ENCODE measurements around the gene PHF8. TPM values are rescaled to one million over a fixed set of nuclear protein-coding genes. Genes with fewer than 3 reads are reported as not detected.

Gene PHF8
- total and polyA plus RNA-seq, 9 of the 15 experiments (the other 6 are each of a cell fraction or from before 2014, with no cell fraction given) = 2.5 to 25.7 (median 12.1) TPM

DNA sequence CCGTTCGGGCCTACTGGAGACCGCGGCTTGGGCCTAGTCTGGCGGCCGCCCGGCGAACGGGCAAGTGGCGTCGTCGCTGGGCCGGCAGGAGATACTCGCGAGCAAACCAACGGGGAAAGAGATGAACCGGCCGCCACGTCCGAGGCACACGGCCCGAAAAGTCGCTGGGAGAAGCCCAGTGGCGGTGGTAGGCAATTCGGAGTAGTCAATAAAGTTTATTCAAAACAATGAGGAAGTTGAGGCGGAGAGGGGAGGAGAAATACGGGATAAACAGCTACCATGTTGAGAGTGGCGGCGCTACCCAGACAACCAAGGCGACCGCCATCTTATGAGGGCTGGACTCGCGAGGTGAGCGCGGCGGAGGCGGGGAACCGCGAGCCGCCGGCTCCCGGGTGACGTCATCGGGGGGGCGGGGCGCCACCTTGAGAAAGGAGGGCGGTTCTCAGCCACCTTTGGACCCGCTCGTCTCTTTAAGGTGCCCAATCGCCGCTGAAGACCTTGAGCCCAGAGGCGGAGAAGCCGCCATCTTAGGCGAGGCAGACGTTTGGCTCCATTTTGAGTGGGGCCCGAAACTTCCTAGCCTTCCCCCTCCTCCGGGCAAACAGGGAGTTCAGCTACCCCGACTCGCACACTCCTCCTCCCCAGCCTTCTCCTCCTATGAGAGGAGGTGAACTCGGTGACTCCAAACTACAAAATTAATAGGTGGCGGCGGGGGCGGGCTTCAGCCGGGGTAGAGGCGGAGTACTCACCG lies at the start of gene PHF8 (continued):
- TF ChIP-seq, protein P1, sequence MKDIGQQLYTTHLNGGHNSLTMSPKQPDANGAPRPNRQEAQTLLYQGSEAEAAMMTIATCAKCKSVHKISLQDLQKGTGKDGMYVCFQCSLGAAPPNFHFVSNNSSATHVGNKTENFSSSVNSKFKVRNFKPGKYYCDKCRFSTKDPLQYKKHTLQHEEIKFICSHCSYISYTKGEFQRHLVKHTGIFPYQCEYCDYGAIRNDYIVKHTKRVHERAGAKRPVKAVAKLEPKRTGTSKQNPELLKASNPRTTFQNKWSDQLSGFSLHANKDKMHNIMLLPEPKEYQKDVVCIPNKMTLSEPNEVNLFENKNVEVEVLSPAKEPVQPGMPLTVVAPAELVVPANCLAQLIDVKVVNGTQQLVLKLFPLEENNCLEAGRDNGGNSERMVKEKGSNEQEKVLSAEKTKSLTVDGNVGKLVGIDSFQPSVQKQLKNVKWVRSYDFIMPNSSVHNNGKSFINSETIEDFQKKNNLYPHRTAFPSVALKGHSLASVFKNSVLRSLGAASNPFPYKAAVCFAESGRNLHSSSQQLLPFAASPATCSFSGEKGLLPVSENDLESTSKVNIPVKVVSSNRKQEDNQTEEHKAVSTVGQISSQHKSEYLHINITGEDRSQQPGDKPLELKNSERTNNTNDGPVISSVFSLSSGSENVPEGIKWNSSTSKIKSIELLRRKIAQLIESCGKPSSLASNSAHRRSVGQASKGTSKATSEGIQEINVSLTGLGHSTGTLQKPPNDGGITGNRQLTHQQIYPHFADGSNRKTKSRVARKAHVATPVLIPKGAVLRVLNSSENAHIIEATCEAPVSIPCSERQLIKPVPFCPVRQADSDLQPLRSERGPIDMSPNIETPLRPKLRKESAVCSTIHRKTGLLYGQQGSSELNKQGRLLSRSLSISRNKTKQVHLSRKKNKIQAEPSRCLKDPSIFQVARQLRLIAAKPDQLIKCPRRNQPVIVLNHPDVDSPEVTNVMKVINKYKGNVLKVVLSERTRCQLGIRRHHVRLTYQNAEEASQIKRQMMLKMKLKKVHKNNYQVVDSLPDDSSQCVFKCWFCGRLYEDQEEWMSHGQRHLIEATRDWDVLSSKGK (CRISPR knock-in tag; IDR thresholded peaks at IDR 0.05) = no peak
- TF ChIP-seq ZNF174 (CRISPR knock-in tag; IDR thresholded peaks at IDR 0.05) = no peak
- no peak for TF ChIP-seq ZBTB7A (IDR thresholded peaks at IDR 0.05; ENCODE audit: borderline replicate concordance, control insufficient read depth, low read depth, low read length)
- TF ChIP-seq MIER1 (IDR thresholded peaks at IDR 0.05; ENCODE audit: low read depth) = no peak
- no peak for TF ChIP-seq U2AF1 (optimal IDR thresholded peaks at IDR 0.05; ENCODE audit: low read depth, low read length)
- no peak for TF ChIP-seq TFAM (CRISPR knock-in tag; conservative IDR thresholded peaks at IDR 0.05)
- no peak for TF ChIP-seq CREBBP (IDR thresholded peaks at IDR 0.05; ENCODE audit: low read depth, low read length)
- no peak for TF ChIP-seq ZNF124 (CRISPR knock-in tag; IDR thresholded peaks at IDR 0.05)
- TF ChIP-seq, protein P2, sequence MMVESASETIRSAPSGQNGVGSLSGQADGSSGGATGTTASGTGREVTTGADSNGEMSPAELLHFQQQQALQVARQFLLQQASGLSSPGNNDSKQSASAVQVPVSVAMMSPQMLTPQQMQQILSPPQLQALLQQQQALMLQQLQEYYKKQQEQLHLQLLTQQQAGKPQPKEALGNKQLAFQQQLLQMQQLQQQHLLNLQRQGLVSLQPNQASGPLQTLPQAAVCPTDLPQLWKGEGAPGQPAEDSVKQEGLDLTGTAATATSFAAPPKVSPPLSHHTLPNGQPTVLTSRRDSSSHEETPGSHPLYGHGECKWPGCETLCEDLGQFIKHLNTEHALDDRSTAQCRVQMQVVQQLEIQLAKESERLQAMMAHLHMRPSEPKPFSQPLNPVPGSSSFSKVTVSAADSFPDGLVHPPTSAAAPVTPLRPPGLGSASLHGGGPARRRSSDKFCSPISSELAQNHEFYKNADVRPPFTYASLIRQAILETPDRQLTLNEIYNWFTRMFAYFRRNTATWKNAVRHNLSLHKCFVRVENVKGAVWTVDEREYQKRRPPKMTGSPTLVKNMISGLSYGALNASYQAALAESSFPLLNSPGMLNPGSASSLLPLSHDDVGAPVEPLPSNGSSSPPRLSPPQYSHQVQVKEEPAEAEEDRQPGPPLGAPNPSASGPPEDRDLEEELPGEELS (CRISPR knock-in tag; IDR thresholded peaks at IDR 0.05; ENCODE audit: borderline replicate concordance) = 0 out of 2 replicates have a peak, but pooled peaks have one; percentile 44
- TF ChIP-seq, protein P3, sequence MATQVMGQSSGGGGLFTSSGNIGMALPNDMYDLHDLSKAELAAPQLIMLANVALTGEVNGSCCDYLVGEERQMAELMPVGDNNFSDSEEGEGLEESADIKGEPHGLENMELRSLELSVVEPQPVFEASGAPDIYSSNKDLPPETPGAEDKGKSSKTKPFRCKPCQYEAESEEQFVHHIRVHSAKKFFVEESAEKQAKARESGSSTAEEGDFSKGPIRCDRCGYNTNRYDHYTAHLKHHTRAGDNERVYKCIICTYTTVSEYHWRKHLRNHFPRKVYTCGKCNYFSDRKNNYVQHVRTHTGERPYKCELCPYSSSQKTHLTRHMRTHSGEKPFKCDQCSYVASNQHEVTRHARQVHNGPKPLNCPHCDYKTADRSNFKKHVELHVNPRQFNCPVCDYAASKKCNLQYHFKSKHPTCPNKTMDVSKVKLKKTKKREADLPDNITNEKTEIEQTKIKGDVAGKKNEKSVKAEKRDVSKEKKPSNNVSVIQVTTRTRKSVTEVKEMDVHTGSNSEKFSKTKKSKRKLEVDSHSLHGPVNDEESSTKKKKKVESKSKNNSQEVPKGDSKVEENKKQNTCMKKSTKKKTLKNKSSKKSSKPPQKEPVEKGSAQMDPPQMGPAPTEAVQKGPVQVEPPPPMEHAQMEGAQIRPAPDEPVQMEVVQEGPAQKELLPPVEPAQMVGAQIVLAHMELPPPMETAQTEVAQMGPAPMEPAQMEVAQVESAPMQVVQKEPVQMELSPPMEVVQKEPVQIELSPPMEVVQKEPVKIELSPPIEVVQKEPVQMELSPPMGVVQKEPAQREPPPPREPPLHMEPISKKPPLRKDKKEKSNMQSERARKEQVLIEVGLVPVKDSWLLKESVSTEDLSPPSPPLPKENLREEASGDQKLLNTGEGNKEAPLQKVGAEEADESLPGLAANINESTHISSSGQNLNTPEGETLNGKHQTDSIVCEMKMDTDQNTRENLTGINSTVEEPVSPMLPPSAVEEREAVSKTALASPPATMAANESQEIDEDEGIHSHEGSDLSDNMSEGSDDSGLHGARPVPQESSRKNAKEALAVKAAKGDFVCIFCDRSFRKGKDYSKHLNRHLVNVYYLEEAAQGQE (IDR thresholded peaks at IDR 0.05; ENCODE audit: borderline replicate concordance) = no peak
- TF ChIP-seq, protein P3 (CRISPR knock-in tag; IDR thresholded peaks at IDR 0.05; ENCODE audit: low read depth) = no peak
- no peak for TF ChIP-seq ZKSCAN3 (CRISPR knock-in tag; IDR thresholded peaks at IDR 0.05)
- TF ChIP-seq ZNF77 (CRISPR knock-in tag; IDR thresholded peaks at IDR 0.05) = no peak
- TF ChIP-seq HMG20B (CRISPR knock-in tag; IDR thresholded peaks at IDR 0.05) = no peak
- TF ChIP-seq ZNF696 (CRISPR knock-in tag; conservative IDR thresholded peaks at IDR 0.05) = no peak

Data from K562 (cell line).